Sigmoid colon (tissue), 7 donors: ENCODE measurements around the gene CNTN5. TPM values are rescaled to one million over a fixed set of nuclear protein-coding genes. Genes with fewer than 3 reads are reported as not detected.
"Not testable (repeated sequence)": the region's sequence is repeated elsewhere in the genome, so short reads cannot be mapped to it uniquely, and the experiment has no call there.

Source experiments
- DNase-seq: peaks from one replicate; pipeline ENCODE4 v3.0.0-alpha.2; 2019
- H3K27ac ChIP-seq, 4 donors: fragments of 200-600 bp; sonication (generic); one replicate each; pipeline ENCODE4 v1.5.1; 2016 to 2019; ENCODE audit warnings: mild to moderate bottlenecking in 1 of 4
- H3K27me3 ChIP-seq, 3 donors: fragments of 200-600 bp; sonication (generic); one replicate each; pipeline ENCODE4 v1.5.1; 2019; ENCODE audit warnings: mild to moderate bottlenecking in 1 of 3
- H3K36me3 ChIP-seq, 4 donors: fragments of 200-600 bp; sonication (generic); one replicate each; pipeline ENCODE4 v1.5.1; 2016 to 2019
- H3K4me1 ChIP-seq, 4 donors: fragments of 200-600 bp; sonication (generic); one replicate each; pipeline ENCODE4 v1.5.1; 2017 to 2019
- H3K4me3 ChIP-seq, 4 donors: fragments of 200-600 bp; sonication (generic); one replicate each; pipeline ENCODE4 v1.5.1; 2017 to 2019; ENCODE audit warnings: mild to moderate bottlenecking in 2 of 4, moderate library complexity in 1 of 4
- H3K9me3 ChIP-seq, 4 donors: fragments of 200-600 bp in 3 of 4; sonication (generic) in 3 of 4; one replicate each; pipeline versions ENCODE4 v1.5.1 to v1.6.1; 2013 to 2019
- CTCF ChIP-seq, 4 experiments: fragments of 450-650 bp in 3 of 4; fragments of 200-600 bp in 1 of 4; IDR thresholded peaks; one replicate each; pipeline ENCODE4 v1.5.1; 2016 to 2019; ENCODE audit warnings: antibody characterized with exemption in 4 of 4, mild to moderate bottlenecking in 3 of 4, moderate library complexity in 2 of 4
- EP300 ChIP-seq, 4 donors: sonication (generic); formaldehyde crosslinking; IDR thresholded peaks; one replicate each; pipeline ENCODE4 v1.6.1; 2017; ENCODE audit warnings: antibody characterized with exemption in 4 of 4
- POLR2A ChIP-seq, 2 donors: fragments of 450-650 bp; IDR thresholded peaks; one replicate each; pipeline ENCODE4 v1.6.1; 2016; ENCODE audit warnings: antibody characterized with exemption in 2 of 2, mild to moderate bottlenecking in 2 of 2, moderate library complexity in 2 of 2
- POLR2AphosphoS5 ChIP-seq, 4 donors: sonication (generic); formaldehyde crosslinking; IDR thresholded peaks; one replicate each; pipeline ENCODE4 v1.6.1; 2017; ENCODE audit warnings: antibody characterized with exemption in 4 of 4
- WGBS, 2 donors: extraction: QIAGEN DNeasy Blood & Tissue Kit; methylation state at CpG; one replicate each; pipeline ENCODE4 v1.1.7; 2013; 5-methylcytosine and 5-hydroxymethylcytosine counted together
- intact Hi-C: fragments of 100-400 bp; cut with DNase I; formaldehyde crosslinking; loops from one replicate; pipeline ENCODE4 v1.15.1; 2023
- polyA plus RNA-seq, 3 donors: library from polyadenylated mRNA; stranded (reverse); fragments of 200-250 nt; gene quantifications; one replicate each; pipeline ENCODE4 v1.2.3, GENCODE V29; 2013
- total RNA-seq, 4 donors: library from RNA; depleted of rRNA; stranded (reverse); fragments of >200 nt; gene quantifications; one replicate each; pipeline ENCODE4 v1.1.0, GENCODE V29; 2016
- donor health status: healthy with polysubstance abuse.
- donor health status: Bipolar disorder and iron deficiency.
- donor health status: healthy.

Gene CNTN5
- total and polyA plus RNA-seq, 7 donors, result 0.13 to 0.36 (median 0.16) TPM; not detected in 2

- 20 to 75% methylated on average over 1 of the region's 1 CpG for WGBS, 2 donors
- Histone ChIP-seq H3K9me3 (no peaks in the 10 kb centered on the region), H3K27ac (no peak overlapping the region), H3K4me3 (no peak overlapping the region), H3K27me3 (no peaks in the 10 kb centered on the region), H3K36me3 (no peaks in the 10 kb centered on the region), H3K4me1 (no peaks in the 10 kb centered on the region)
- no peak for DNase-seq
- intact Hi-C loops, result no loop called here
- TF ChIP-seq EP300 (IDR thresholded peaks at IDR 0.05) (no peak), POLR2A (IDR thresholded peaks at IDR 0.05) (no peak), CTCF (IDR thresholded peaks at IDR 0.05) (no peak), POLR2AphosphoS5 (IDR thresholded peaks at IDR 0.05) (no peak)
These were observed 260.6 kb downstream of the CNTN5 start for GRCh38 chr11:99281331-99281730.

GRCh38 chr11:99297925-99298324 lies 277.2 kb downstream of the CNTN5 start:
- H3K4me3 ChIP-seq, H3K27me3 ChIP-seq, H3K4me1 ChIP-seq, H3K36me3 ChIP-seq, DNase-seq, H3K27ac ChIP-seq, intact Hi-C loops, H3K9me3 ChIP-seq: not testable (repeated sequence)
- WGBS, 2 donors, result 67 to 74% methylated on average over 8 of the region's 8 CpGs

GRCh38 chr11:99307510-99308088 lies 286.9 kb downstream of the CNTN5 start:
- DNase-seq, result no peak
- no peak for TF ChIP-seq POLR2AphosphoS5 (IDR thresholded peaks at IDR 0.05)
- TF ChIP-seq POLR2A (IDR thresholded peaks at IDR 0.05), result no peak
- no peak for TF ChIP-seq CTCF (IDR thresholded peaks at IDR 0.05)
- no peak for TF ChIP-seq EP300 (IDR thresholded peaks at IDR 0.05)
- H3K27me3 ChIP-seq, result no peaks in the 10 kb centered on the region
- intact Hi-C loops, result no loop called here
- no peaks in the 10 kb centered on the region for H3K4me1 ChIP-seq
- H3K4me3 ChIP-seq, result no peak overlapping the region
- no peak overlapping the region for H3K27ac ChIP-seq
- no peaks in the 10 kb centered on the region for H3K36me3 ChIP-seq
- WGBS, 2 donors, result 68 to 69% methylated on average over 3 of the region's 3 CpGs
- no peaks in the 10 kb centered on the region for H3K9me3 ChIP-seq

GRCh38 chr11:99311870-99312269 lies 291.1 kb downstream of the CNTN5 start:
- Histone ChIP-seq H3K36me3 (no peaks in the 10 kb centered on the region), H3K27me3 (no peaks in the 10 kb centered on the region), H3K27ac (no peak overlapping the region), H3K4me3 (no peak overlapping the region), H3K4me1 (no peaks in the 10 kb centered on the region), H3K9me3 (no peaks in the 10 kb centered on the region)
- intact Hi-C loops, result no loop called here
- TF ChIP-seq POLR2A (IDR thresholded peaks at IDR 0.05), result no peak
- no peak for TF ChIP-seq CTCF (IDR thresholded peaks at IDR 0.05)
- TF ChIP-seq POLR2AphosphoS5 (IDR thresholded peaks at IDR 0.05), result no peak
- TF ChIP-seq EP300 (IDR thresholded peaks at IDR 0.05), result no peak
- no peak for DNase-seq
- 86 to 90% methylated on average over 1 of the region's 1 CpG for WGBS, 2 donors

- Histone ChIP-seq H3K4me3 (no peak overlapping the region), H3K27ac (no peak overlapping the region), H3K9me3 (no peaks in the 10 kb centered on the region), H3K27me3 (no peaks in the 10 kb centered on the region), H3K36me3 (no peaks in the 10 kb centered on the region), H3K4me1 (no peaks in the 10 kb centered on the region)
- 57 to 75% methylated on average over 13 of the region's 13 CpGs for WGBS, 2 donors
- DNase-seq, result no peak
- intact Hi-C loops, result no loop called here
- TF ChIP-seq EP300 (IDR thresholded peaks at IDR 0.05), result no peak
- no peak for TF ChIP-seq POLR2AphosphoS5 (IDR thresholded peaks at IDR 0.05)
- no peak for TF ChIP-seq POLR2A (IDR thresholded peaks at IDR 0.05)
- no peak for TF ChIP-seq CTCF (IDR thresholded peaks at IDR 0.05)
These were observed 296.2 kb downstream of the CNTN5 start for GRCh38 chr11:99316776-99317520.
